ENCODE results near the gene BNC2.
"Not testable (repeated sequence)": the region's sequence is repeated elsewhere in the genome, so short reads cannot be mapped to it uniquely, and the experiment has no call there.

The BNC2 gene

GRCh38 chr9:16485575-16486321 lies 384.7 kb downstream of the BNC2 start:
- no peak overlapping the region for H3K4me3 ChIP-seq (ENCODE audit: low read depth, low read length)
- TF ChIP-seq CTCF (IDR thresholded peaks at IDR 0.05; ENCODE audit: low read depth, low read length): no peak

DNA sequence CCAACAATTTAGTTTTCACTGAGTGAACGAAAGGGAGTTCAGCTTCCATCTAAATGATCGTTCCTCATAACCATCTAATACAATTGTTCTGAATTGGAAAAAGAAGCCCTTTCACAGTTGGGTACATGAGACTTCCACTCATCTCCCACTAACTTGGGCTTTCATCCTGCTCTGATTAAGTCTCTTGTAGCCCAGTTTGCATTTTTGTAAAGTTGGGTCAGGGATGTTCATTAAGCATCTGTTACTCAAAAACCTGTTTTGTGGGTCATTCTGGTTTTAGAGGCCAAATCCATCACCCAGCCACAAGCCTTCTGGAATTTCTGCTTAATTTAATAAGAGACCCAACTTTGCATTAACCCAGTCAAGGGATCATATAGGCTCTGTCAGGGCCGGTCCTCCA lies 385.3 kb downstream of the BNC2 start:
- TF ChIP-seq CTCF (IDR thresholded peaks at IDR 0.05; ENCODE audit: low read depth, low read length): no peak

DNA sequence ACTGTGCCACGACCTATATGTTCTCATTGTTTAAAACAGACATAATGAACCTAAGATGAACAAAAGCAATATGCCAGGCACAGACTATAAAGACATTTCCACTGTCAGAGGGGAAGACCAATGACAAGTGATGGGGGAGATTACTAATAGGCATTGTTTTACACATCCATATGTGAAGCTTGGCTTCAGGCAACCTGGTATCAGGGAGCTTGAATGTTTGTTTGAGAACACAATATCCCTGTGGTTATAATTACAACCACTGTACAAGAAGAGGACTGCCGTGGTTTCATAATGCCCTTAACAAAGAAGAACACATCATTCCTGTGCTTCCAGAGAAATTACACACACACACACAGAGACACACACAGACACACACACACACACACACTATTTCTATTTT lies 385.7 kb downstream of the BNC2 start:
- TF ChIP-seq CTCF (IDR thresholded peaks at IDR 0.05; ENCODE audit: low read depth, low read length): no peak
- H3K4me3 ChIP-seq (ENCODE audit: low read depth, low read length): no peak overlapping the region

More for the DNA sequence above, 385.3 kb downstream of the BNC2 start:
- no peak overlapping the region for H3K4me3 ChIP-seq (ENCODE audit: low read depth, low read length)

GRCh38 chr9:16484180-16484579 lies 386.3 kb downstream of the BNC2 start:
- TF ChIP-seq CTCF (IDR thresholded peaks at IDR 0.05; ENCODE audit: low read depth, low read length): no peak
- no peak overlapping the region for H3K4me3 ChIP-seq (ENCODE audit: low read depth, low read length)

- H3K4me3 ChIP-seq (ENCODE audit: low read depth, low read length): no peak overlapping the region
- no peak for TF ChIP-seq CTCF (IDR thresholded peaks at IDR 0.05; ENCODE audit: low read depth, low read length)
Observed at GRCh38 chr9:16482764-16483163, 387.7 kb downstream of the BNC2 start.

- not testable (repeated sequence) for H3K4me3 ChIP-seq (ENCODE audit: low read depth, low read length)
Observed at GRCh38 chr9:16480584-16480983, 389.9 kb downstream of the BNC2 start.

DNA sequence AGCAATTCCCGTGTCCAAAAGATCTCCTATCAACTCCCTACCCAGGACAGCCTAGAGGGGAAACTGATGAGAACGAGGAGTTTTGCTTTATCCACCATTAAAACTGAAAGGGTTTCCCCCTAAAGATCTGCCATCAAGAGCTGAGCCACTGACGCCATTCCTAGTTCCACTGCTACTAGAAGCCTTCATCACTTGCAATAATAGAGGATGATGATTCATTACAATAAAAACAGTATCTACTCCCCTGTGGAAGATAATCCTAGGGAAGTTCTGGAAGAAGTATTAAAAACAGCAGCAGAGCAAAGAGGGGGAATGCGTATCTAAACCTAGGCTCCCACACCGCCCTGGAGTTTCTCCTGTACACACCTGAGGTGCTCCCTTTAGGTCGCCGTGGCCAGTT lies 394.5 kb downstream of the BNC2 start:
- H3K4me3 ChIP-seq (ENCODE audit: low read depth, low read length): no peak overlapping the region
- TF ChIP-seq CTCF (IDR thresholded peaks at IDR 0.05; ENCODE audit: low read depth, low read length): no peak

GRCh38 chr9:16475257-16475656 lies 395.2 kb downstream of the BNC2 start:
- no peak overlapping the region for H3K4me3 ChIP-seq (ENCODE audit: low read depth, low read length)

More at GRCh38 chr9:16475257-16475656, 395.2 kb downstream of the BNC2 start:
- TF ChIP-seq CTCF (IDR thresholded peaks at IDR 0.05; ENCODE audit: low read depth, low read length): no peak
